GM06990 (cell line): ENCODE results near the gene PRUNE2.

ENCODE experiments used
- DNase-seq: peaks from one replicate; pipeline ENCODE4 v3.0.0-alpha.2; 2011; ENCODE audit not compliant: insufficient read length; ENCODE audit errors: extremely low read depth
- H3K27me3 ChIP-seq: replicated peaks from 2 replicates; pipeline ENCODE4 v1.6.0; 2011; ENCODE audit warnings: low read length; ENCODE audit not compliant: control insufficient read depth, insufficient read depth
- H3K36me3 ChIP-seq: 2 replicates; pipeline ENCODE4 v1.5.1; 2011; ENCODE audit warnings: low read length; ENCODE audit not compliant: control insufficient read depth, insufficient read depth
- H3K4me3 ChIP-seq: replicated peaks from 2 replicates; pipeline ENCODE4 v1.5.1; 2011; ENCODE audit warnings: low read depth, mild to moderate bottlenecking, control low read depth, low read length
- CTCF ChIP-seq: IDR thresholded peaks from 2 replicates; pipeline ENCODE4 v1.5.1; 2011; ENCODE audit warnings: low read length, control low read depth, mild to moderate bottlenecking, inconsistent platforms; ENCODE audit not compliant: insufficient read depth, poor library complexity, severe bottlenecking

PRUNE2 gene

DNA sequence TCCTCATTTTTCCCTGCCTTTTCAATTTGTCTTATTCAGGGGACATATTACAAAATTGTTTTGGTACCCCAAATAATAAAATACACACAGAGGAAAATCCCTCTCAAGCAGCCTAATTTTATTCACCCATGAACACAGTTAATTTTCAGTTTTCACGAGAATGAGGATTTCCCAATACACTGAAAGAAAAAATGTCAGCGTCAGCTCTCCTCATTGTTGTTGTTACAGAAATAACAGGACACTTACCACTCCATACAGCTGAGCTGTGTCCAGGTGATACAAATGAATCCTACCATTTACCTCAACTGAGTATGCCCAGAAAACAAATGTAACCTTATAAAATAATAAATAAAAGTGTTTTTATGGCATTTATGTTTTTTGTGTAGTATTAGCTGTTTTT is 286.3 kb downstream of the PRUNE2 start:
- no peaks in the 10 kb centered on the region for H3K36me3 ChIP-seq
- H3K4me3 ChIP-seq, result no peak overlapping the region
- TF ChIP-seq CTCF, result no peak
- DNase-seq, result no peak
- H3K27me3 ChIP-seq, result no peaks in the 10 kb centered on the region

- no peak for TF ChIP-seq CTCF
- no peak overlapping the region for H3K4me3 ChIP-seq
- H3K36me3 ChIP-seq, result no peaks in the 10 kb centered on the region
- H3K27me3 ChIP-seq, result no peaks in the 10 kb centered on the region
- DNase-seq, result no peak
Measured at GRCh38 chr9:76619197-76619596, 286.7 kb downstream of the PRUNE2 start.

GRCh38 chr9:76618762-76619161 is 287.2 kb downstream of the PRUNE2 start:
- no peak for DNase-seq
- no peak for TF ChIP-seq CTCF

GRCh38 chr9:76617497-76618175 is 288.3 kb downstream of the PRUNE2 start:
- Histone ChIP-seq H3K36me3 (no peaks in the 10 kb centered on the region), H3K27me3 (no peaks in the 10 kb centered on the region), H3K4me3 (no peak overlapping the region)
- DNase-seq, result no peak
- TF ChIP-seq CTCF, result no peak

More at GRCh38 chr9:76618762-76619161, 287.2 kb downstream of the PRUNE2 start:
- no peaks in the 10 kb centered on the region for H3K27me3 ChIP-seq
- no peaks in the 10 kb centered on the region for H3K36me3 ChIP-seq
- H3K4me3 ChIP-seq, result no peak overlapping the region

GRCh38 chr9:76616780-76617179 is 289.1 kb downstream of the PRUNE2 start:
- DNase-seq, result no peak
- H3K27me3 ChIP-seq, result no peaks in the 10 kb centered on the region
- H3K4me3 ChIP-seq, result no peak overlapping the region
- TF ChIP-seq CTCF, result no peak
- H3K36me3 ChIP-seq, result no peaks in the 10 kb centered on the region

DNA sequence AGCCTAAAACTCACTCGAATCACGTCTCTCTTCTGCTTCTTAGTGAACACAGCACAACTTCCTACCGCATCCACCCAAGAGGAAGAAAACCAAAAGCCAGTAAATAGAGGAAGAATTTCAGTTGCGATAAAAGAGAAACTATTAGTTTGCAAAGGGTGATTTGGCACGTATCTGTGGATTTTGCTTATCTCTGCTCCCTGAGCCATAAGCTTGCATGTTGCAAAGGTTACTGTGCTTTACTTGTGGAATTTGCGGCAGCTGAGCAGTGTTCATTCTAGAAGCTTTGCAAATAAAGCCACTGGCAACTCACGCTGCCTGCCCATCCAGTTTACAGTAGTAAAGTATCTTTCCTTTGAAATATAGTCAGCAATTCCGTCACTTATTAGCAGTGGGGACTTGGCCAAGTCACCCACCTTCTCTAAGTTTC is 290.7 kb downstream of the PRUNE2 start:
- H3K4me3 ChIP-seq, result no peak overlapping the region
- H3K27me3 ChIP-seq, result no peaks in the 10 kb centered on the region
- no peak for DNase-seq
- TF ChIP-seq CTCF, result no peak
- H3K36me3 ChIP-seq, result no peaks in the 10 kb centered on the region
